GM18861 (cell line): ENCODE measurements around the gene KRTAP25-1.

Experiments
- ATAC-seq: cut with Tn5 transposase; IDR thresholded peaks from one replicate; pipeline ENCODE4 v1.9.1; 2021; ENCODE audit not compliant: unreplicated experiment

KRTAP25-1 gene

GRCh38 chr21:30289215-30289614, at the start of gene KRTAP25-1:
Gene KRTAP25-1, minus strand, starts transcription at chr21:30289514. Its CDS starts 24 bp downstream, at chr21:30289490.
- no peak for ATAC-seq

- no peak for ATAC-seq
These were observed 49.4 kb upstream of the KRTAP25-1 start for GRCh38 chr21:30338717-30339116.

- no peak for ATAC-seq
These were observed 48.5 kb upstream of the KRTAP25-1 start for GRCh38 chr21:30337772-30338171.

GRCh38 chr21:30337276-30337744, 48.0 kb upstream of the KRTAP25-1 start, which contains the start of gene KRTAP27-1:
Gene KRTAP27-1, minus strand, starts transcription at chr21:30337694. Its CDS starts 26 bp downstream, at chr21:30337668.
- no peak for ATAC-seq

- no peak for ATAC-seq
These were observed 47.3 kb upstream of the KRTAP25-1 start for GRCh38 chr21:30336596-30336995.

GRCh38 chr21:30333736-30334135, 44.4 kb upstream of the KRTAP25-1 start:
- ATAC-seq, result no peak

- no peak for ATAC-seq
These were observed 43.4 kb upstream of the KRTAP25-1 start for GRCh38 chr21:30332681-30333080.

- ATAC-seq, result no peak
These were observed 40.0 kb upstream of the KRTAP25-1 start for GRCh38 chr21:30329203-30329875.

GRCh38 chr21:30326390-30326789, 37.1 kb upstream of the KRTAP25-1 start:
- no peak for ATAC-seq

- no peak for ATAC-seq
These were observed 30.9 kb upstream of the KRTAP25-1 start, which contains the start of gene KRTAP26-1 for GRCh38 chr21:30320215-30320614. Gene KRTAP26-1, minus strand, starts transcription at chr21:30320315. Its CDS starts 280 bp downstream, at chr21:30320035.

GRCh38 chr21:30315701-30316100, 26.4 kb upstream of the KRTAP25-1 start:
- no peak for ATAC-seq

GRCh38 chr21:30306884-30307283, 17.6 kb upstream of the KRTAP25-1 start:
- ATAC-seq, result no peak

GRCh38 chr21:30305136-30305535, 15.8 kb upstream of the KRTAP25-1 start:
- ATAC-seq, result no peak

- no peak for ATAC-seq
These were observed 6.5 kb downstream of the KRTAP25-1 start, which contains the start of gene KRTAP24-1 for GRCh38 chr21:30282850-30283249. Gene KRTAP24-1, minus strand, starts transcription at chr21:30282950. Its CDS starts 18 bp downstream, at chr21:30282932.

GRCh38 chr21:30271611-30272010, 17.7 kb downstream of the KRTAP25-1 start:
- ATAC-seq, result no peak

- no peak for ATAC-seq
These were observed 18.2 kb downstream of the KRTAP25-1 start for GRCh38 chr21:30271156-30271555.

GRCh38 chr21:30269803-30270530, 19.3 kb downstream of the KRTAP25-1 start:
- no peak for ATAC-seq

GRCh38 chr21:30268608-30269197, 20.6 kb downstream of the KRTAP25-1 start:
- ATAC-seq, result no peak

- no peak for ATAC-seq
These were observed 31.5 kb downstream of the KRTAP25-1 start for GRCh38 chr21:30257773-30258172.

- no peak for ATAC-seq
These were observed 33.2 kb downstream of the KRTAP25-1 start for GRCh38 chr21:30256100-30256499.

- no peak for ATAC-seq
These were observed 33.6 kb downstream of the KRTAP25-1 start for GRCh38 chr21:30255679-30256078.

- no peak for ATAC-seq
These were observed 37.5 kb downstream of the KRTAP25-1 start for GRCh38 chr21:30251781-30252180.
